ENCODE data around the gene IFTAP. TPM values are rescaled to one million over a fixed set of nuclear protein-coding genes. Genes with fewer than 3 reads are reported as not detected.

Gene IFTAP
- total RNA-seq, 1 experiment from 2014 or later = 4.1 TPM

DNA sequence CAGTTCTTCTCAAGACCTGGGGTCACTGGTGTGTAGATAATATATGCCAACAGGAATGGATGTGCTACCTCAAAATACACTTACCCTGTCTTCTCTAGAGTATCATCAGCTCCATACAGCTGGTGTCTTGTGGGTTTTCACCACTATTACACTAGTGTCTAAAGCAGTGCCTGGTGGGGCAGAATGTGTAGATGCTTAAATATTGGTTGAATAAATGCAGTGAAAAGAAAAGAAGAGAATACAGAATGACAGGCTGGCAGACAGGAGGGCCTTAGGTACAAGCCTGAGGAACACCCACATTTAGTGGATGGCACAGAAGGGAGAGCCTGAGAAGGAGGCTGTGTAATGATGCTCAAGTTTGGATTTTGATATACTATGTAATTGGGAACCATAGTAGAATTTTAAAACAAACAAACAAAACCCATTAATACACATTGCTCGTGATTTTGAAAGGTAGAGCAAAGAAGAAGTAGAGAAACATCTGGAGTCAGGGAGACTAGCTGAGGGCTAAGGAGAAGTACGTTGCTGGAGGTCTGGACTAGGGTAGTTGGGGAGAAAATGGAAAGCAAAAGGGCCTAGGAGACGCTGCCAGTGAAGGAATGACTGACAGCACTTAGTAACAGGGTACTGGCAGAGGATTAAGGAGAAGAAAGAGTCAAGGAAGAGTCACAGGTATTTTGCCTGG lies 24.2 kb downstream of the IFTAP start (continued):
- TF ChIP-seq, protein P1, sequence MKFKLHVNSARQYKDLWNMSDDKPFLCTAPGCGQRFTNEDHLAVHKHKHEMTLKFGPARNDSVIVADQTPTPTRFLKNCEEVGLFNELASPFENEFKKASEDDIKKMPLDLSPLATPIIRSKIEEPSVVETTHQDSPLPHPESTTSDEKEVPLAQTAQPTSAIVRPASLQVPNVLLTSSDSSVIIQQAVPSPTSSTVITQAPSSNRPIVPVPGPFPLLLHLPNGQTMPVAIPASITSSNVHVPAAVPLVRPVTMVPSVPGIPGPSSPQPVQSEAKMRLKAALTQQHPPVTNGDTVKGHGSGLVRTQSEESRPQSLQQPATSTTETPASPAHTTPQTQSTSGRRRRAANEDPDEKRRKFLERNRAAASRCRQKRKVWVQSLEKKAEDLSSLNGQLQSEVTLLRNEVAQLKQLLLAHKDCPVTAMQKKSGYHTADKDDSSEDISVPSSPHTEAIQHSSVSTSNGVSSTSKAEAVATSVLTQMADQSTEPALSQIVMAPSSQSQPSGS (CRISPR knock-in tag; IDR thresholded peaks at IDR 0.05; ENCODE audit: borderline replicate concordance, low read depth) = no peak

DNA sequence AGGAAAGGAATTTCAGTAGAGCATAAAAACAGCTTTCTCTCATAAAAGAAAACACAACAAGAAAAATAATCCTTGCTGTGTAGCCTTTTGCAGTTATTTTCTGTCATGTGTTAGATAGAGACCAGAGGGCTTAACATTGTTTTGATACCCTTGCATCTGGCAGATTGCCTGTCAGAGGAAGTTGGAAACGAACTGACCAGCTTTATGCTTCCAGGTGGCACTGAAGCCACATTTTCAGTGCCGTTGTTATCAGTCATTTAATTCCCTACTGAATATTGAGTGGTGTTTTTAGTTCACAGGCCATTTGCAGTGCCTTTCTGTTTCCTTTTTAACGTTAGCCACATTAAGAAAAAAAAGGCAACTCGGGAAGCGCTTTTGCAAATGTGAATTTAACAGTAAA lies 25.2 kb downstream of the IFTAP start:
- CTCF ChIA-PET = no interaction called here
- ATAC-seq = no peak
- POLR2A ChIA-PET = no interaction called here

DNA sequence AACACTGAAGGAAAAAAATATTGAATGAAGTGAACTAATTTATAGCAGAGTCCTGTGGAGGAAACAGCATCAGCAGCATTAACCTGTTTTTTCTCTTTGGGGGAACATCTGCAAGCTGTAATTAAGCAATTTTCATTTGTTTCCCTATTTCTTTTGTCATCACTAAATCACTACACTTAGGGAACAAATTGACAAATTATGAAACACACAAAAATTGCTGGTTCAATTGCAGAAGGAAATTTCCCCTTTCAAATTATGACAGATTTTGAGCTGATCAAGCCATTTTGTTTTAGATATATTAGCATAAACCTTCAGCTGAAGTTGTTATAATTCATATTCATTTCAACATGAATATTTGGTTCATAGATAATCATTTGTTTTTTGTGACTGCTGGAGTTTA lies 25.9 kb downstream of the IFTAP start:
- no peak for ATAC-seq
- CTCF ChIA-PET = no interaction called here
- no peak overlapping the region for H3K27ac Mint-ChIP-seq
- TF ChIP-seq, protein P2, sequence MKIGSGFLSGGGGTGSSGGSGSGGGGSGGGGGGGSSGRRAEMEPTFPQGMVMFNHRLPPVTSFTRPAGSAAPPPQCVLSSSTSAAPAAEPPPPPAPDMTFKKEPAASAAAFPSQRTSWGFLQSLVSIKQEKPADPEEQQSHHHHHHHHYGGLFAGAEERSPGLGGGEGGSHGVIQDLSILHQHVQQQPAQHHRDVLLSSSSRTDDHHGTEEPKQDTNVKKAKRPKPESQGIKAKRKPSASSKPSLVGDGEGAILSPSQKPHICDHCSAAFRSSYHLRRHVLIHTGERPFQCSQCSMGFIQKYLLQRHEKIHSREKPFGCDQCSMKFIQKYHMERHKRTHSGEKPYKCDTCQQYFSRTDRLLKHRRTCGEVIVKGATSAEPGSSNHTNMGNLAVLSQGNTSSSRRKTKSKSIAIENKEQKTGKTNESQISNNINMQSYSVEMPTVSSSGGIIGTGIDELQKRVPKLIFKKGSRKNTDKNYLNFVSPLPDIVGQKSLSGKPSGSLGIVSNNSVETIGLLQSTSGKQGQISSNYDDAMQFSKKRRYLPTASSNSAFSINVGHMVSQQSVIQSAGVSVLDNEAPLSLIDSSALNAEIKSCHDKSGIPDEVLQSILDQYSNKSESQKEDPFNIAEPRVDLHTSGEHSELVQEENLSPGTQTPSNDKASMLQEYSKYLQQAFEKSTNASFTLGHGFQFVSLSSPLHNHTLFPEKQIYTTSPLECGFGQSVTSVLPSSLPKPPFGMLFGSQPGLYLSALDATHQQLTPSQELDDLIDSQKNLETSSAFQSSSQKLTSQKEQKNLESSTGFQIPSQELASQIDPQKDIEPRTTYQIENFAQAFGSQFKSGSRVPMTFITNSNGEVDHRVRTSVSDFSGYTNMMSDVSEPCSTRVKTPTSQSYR (CRISPR knock-in tag; IDR thresholded peaks at IDR 0.05) = no peak
- TF ChIP-seq GRHL2 (CRISPR knock-in tag; IDR thresholded peaks at IDR 0.05; ENCODE audit: insufficient replicate concordance, severe bottlenecking) = no peak
- TF ChIP-seq ZNF423 (CRISPR knock-in tag; IDR thresholded peaks at IDR 0.05) = no peak
- TF ChIP-seq, protein P3, sequence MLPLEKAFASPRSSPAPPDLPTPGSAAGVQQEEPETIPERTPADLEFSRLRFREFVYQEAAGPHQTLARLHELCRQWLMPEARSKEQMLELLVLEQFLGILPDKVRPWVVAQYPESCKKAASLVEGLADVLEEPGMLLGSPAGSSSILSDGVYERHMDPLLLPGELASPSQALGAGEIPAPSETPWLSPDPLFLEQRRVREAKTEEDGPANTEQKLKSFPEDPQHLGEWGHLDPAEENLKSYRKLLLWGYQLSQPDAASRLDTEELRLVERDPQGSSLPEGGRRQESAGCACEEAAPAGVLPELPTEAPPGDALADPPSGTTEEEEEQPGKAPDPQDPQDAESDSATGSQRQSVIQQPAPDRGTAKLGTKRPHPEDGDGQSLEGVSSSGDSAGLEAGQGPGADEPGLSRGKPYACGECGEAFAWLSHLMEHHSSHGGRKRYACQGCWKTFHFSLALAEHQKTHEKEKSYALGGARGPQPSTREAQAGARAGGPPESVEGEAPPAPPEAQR (CRISPR knock-in tag; IDR thresholded peaks at IDR 0.05) = no peak
- peaks cover 10% of the 10 kb centered on the region for H3K27me3 Mint-ChIP-seq (ENCODE audit: low read depth)
- H3K36me3 Mint-ChIP-seq = peaks cover 40% of the 10 kb centered on the region
- H3K4me1 Mint-ChIP-seq = no peaks in the 10 kb centered on the region
- peaks cover 65% of the 10 kb centered on the region for H3K9me3 Mint-ChIP-seq
- POLR2A ChIA-PET = no interaction called here
- no peak for DNase-seq (ENCODE audit: low spot score)
- H3K4me3 Mint-ChIP-seq = no peak overlapping the region

More for the DNA sequence above, 25.2 kb downstream of the IFTAP start:
- H3K9me3 Mint-ChIP-seq = peaks cover 62% of the 10 kb centered on the region
- peaks cover 8% of the 10 kb centered on the region for H3K27me3 Mint-ChIP-seq (ENCODE audit: low read depth)
- H3K36me3 Mint-ChIP-seq = peaks cover 38% of the 10 kb centered on the region
- H3K4me3 Mint-ChIP-seq = no peak overlapping the region
- TF ChIP-seq, protein P4, sequence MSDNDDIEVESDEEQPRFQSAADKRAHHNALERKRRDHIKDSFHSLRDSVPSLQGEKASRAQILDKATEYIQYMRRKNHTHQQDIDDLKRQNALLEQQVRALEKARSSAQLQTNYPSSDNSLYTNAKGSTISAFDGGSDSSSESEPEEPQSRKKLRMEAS (CRISPR knock-in tag; IDR thresholded peaks at IDR 0.05) = no peak
- TF ChIP-seq NR1H2 (CRISPR knock-in tag; IDR thresholded peaks at IDR 0.05) = no peak
- no peak for DNase-seq (ENCODE audit: low spot score)
- H3K27ac Mint-ChIP-seq = no peak overlapping the region
- H3K4me1 Mint-ChIP-seq = no peaks in the 10 kb centered on the region

DNA sequence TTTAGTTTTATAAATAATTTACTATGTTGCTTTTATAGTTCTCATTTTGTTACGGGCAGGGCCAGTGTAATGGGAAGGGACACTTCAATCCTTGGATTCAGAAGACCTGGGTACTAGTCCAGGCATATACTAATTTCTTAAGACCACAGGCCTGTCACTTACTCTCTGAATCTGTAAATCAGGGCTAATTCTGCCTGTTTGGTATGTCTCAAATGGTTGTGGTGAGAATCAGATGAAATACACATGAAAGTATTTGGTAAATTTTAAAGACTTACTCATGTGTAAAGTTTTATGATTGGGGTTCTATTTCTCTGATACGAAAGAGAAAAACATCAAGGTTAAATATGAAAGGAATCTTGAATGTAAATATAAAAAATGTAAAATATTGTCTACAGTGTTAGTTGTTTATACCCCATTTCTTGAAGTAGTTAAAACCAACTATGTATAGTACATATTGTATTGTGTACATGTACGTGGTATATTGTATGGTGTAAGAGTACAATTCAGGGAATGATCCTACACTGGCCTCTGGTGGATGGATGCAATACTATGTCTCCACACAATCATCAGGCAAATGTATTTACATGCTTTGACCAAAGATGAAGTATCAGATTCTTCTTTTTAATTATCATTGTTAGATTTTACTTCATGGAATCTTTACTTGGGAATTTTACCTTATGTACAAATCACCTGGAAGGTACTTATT lies 28.3 kb downstream of the IFTAP start:
- no peak overlapping the region for H3K4me3 Mint-ChIP-seq
- no peak overlapping the region for H3K27ac Mint-ChIP-seq
- H3K9me3 Mint-ChIP-seq = peaks cover 79% of the 10 kb centered on the region
- H3K27me3 Mint-ChIP-seq (ENCODE audit: low read depth) = peaks cover 14% of the 10 kb centered on the region
- DNase-seq (ENCODE audit: low spot score) = no peak
- CTCF ChIA-PET = no interaction called here
- H3K4me1 Mint-ChIP-seq = no peaks in the 10 kb centered on the region
- POLR2A ChIA-PET = no interaction called here
- no peak for ATAC-seq
- H3K36me3 Mint-ChIP-seq = peaks cover 51% of the 10 kb centered on the region
- TF ChIP-seq, protein P5, sequence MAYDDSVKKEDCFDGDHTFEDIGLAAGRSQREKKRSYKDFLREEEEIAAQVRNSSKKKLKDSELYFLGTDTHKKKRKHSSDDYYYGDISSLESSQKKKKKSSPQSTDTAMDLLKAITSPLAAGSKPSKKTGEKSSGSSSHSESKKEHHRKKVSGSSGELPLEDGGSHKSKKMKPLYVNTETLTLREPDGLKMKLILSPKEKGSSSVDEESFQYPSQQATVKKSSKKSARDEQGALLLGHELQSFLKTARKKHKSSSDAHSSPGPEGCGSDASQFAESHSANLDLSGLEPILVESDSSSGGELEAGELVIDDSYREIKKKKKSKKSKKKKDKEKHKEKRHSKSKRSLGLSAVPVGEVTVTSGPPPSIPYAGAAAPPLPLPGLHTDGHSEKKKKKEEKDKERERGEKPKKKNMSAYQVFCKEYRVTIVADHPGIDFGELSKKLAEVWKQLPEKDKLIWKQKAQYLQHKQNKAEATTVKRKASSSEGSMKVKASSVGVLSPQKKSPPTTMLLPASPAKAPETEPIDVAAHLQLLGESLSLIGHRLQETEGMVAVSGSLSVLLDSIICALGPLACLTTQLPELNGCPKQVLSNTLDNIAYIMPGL (CRISPR knock-in tag; IDR thresholded peaks at IDR 0.05) = no peak
- TF ChIP-seq, protein P3 (CRISPR knock-in tag; IDR thresholded peaks at IDR 0.05) = no peak
- no peak for TF ChIP-seq TEAD4 (CRISPR knock-in tag; IDR thresholded peaks at IDR 0.05)
- TF ChIP-seq, protein P6, sequence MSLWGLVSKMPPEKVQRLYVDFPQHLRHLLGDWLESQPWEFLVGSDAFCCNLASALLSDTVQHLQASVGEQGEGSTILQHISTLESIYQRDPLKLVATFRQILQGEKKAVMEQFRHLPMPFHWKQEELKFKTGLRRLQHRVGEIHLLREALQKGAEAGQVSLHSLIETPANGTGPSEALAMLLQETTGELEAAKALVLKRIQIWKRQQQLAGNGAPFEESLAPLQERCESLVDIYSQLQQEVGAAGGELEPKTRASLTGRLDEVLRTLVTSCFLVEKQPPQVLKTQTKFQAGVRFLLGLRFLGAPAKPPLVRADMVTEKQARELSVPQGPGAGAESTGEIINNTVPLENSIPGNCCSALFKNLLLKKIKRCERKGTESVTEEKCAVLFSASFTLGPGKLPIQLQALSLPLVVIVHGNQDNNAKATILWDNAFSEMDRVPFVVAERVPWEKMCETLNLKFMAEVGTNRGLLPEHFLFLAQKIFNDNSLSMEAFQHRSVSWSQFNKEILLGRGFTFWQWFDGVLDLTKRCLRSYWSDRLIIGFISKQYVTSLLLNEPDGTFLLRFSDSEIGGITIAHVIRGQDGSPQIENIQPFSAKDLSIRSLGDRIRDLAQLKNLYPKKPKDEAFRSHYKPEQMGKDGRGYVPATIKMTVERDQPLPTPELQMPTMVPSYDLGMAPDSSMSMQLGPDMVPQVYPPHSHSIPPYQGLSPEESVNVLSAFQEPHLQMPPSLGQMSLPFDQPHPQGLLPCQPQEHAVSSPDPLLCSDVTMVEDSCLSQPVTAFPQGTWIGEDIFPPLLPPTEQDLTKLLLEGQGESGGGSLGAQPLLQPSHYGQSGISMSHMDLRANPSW (CRISPR knock-in tag; conservative IDR thresholded peaks at IDR 0.05; ENCODE audit: low read depth) = no peak
- TF ChIP-seq SOX15 (CRISPR knock-in tag; IDR thresholded peaks at IDR 0.05) = no peak
- TF ChIP-seq, protein P7, sequence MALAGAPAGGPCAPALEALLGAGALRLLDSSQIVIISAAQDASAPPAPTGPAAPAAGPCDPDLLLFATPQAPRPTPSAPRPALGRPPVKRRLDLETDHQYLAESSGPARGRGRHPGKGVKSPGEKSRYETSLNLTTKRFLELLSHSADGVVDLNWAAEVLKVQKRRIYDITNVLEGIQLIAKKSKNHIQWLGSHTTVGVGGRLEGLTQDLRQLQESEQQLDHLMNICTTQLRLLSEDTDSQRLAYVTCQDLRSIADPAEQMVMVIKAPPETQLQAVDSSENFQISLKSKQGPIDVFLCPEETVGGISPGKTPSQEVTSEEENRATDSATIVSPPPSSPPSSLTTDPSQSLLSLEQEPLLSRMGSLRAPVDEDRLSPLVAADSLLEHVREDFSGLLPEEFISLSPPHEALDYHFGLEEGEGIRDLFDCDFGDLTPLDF (CRISPR knock-in tag; IDR thresholded peaks at IDR 0.05) = no peak
- TF ChIP-seq, protein P8, sequence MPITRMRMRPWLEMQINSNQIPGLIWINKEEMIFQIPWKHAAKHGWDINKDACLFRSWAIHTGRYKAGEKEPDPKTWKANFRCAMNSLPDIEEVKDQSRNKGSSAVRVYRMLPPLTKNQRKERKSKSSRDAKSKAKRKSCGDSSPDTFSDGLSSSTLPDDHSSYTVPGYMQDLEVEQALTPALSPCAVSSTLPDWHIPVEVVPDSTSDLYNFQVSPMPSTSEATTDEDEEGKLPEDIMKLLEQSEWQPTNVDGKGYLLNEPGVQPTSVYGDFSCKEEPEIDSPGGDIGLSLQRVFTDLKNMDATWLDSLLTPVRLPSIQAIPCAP (CRISPR knock-in tag; IDR thresholded peaks at IDR 0.05) = no peak
